Ovary (tissue), 9 donors: ENCODE measurements around the gene UCK2. TPM values are rescaled to one million over a fixed set of nuclear protein-coding genes. Genes with fewer than 3 reads are reported as not detected.

Source experiments
- DNase-seq, 5 donors: peaks; one replicate each; pipeline ENCODE4 v3.0.0-alpha.2; 2019 to 2020
- H3K27ac ChIP-seq, 2 donors: fragments of 200-600 bp; one replicate each; pipeline versions ENCODE4 v1.5.1 to v1.8.0; 2019 to 2022
- H3K27me3 ChIP-seq: fragments of 200-600 bp; one replicate; pipeline ENCODE4 v1.8.0; 2022
- H3K36me3 ChIP-seq: fragments of 200-600 bp; sonication (generic); one replicate; pipeline ENCODE4 v1.5.1; 2019
- H3K4me1 ChIP-seq: one replicate; pipeline ENCODE4 v1.8.1; 2013; ENCODE audit warnings: mild to moderate bottlenecking, moderate library complexity; ENCODE audit not compliant: insufficient read depth
- H3K4me3 ChIP-seq: fragments of 200-600 bp; sonication (generic); one replicate; pipeline ENCODE4 v1.5.1; 2017
- H3K9me3 ChIP-seq, 2 donors: fragments of 200-600 bp in 1 of 2; sonication (generic) in 1 of 2; one replicate each; pipeline versions ENCODE4 v1.5.1 to v1.8.1; 2013 to 2019; ENCODE audit warnings: mild to moderate bottlenecking in 1 of 2, moderate library complexity in 1 of 2
- EP300 ChIP-seq: sonication (generic); formaldehyde crosslinking; IDR thresholded peaks from one replicate; pipeline ENCODE4 v1.6.1; 2017; ENCODE audit warnings: antibody characterized with exemption
- POLR2A ChIP-seq: fragments of 450-650 bp; IDR thresholded peaks from one replicate; pipeline ENCODE4 v1.6.1; 2017; ENCODE audit warnings: antibody characterized with exemption, mild to moderate bottlenecking, moderate library complexity
- WGBS, 3 donors: extraction: QIAGEN DNeasy Blood & Tissue Kit in 1 of 3; methylation state at CpG; one replicate each; pipeline versions ENCODE4 v1.1.5 to v1.1.7; 2013 to 2017; 5-methylcytosine and 5-hydroxymethylcytosine counted together
- intact Hi-C, 4 donors: fragments of 100-400 bp; cut with DNase I; formaldehyde crosslinking; loops; one replicate each; pipeline versions ENCODE4 v1.11.0 to v1.15.1; 2022 to 2023
- polyA plus RNA-seq, 2 donors: library from polyadenylated mRNA; stranded (reverse); fragments of 200-250 nt in 1 of 2; fragments of 350-450 nt in 1 of 2; fragmentation: Illumina TruSeq in 1 of 2; extraction: RNeasy Lipid Tissue Mini Kit (QIAGEN cat#74804) in 1 of 2; gene quantifications; one replicate each; pipeline ENCODE4 v1.2.3, GENCODE V29; 2013 to 2014
- total RNA-seq, 7 donors: library from RNA; depleted of rRNA in 2 of 7; stranded (reverse); fragments of >200 nt in 2 of 7; fragmentation: NEBNext Ultra II Directional in 3 of 7; extraction: Animal tissue kit (Norgen Biotek cat#: 25700) in 3 of 7; gene quantifications; one replicate each; pipeline versions ENCODE4 v1.1.0 to v1.2.4, GENCODE V29; 2016 to 2023
- TF ChIP-seq, protein P1 (sequence below), 3 donors: fragments of 450-650 bp in 2 of 3; fragments of 200-600 bp in 1 of 3; IDR thresholded peaks; one replicate each; pipeline versions ENCODE4 v1.5.1 to v1.8.0; 2016 to 2022; ENCODE audit warnings: antibody characterized with exemption in 3 of 3, mild to moderate bottlenecking in 1 of 3
- donor health status: DM: no; HTN: no; CAD: no; lungs with moderate emphysema.
- donor health status: DM: no; HTN: no; CAD: no.
- donor health status: Bipolar disorder and iron deficiency.
- donor health status: DM: yes; HTN: yes; CAD: no.
- donor health status: DM: no; HTN: no; CAD: no.
- donor health status: DM: yes; HTN: yes; CAD: no.

The UCK2 gene
- total and polyA plus RNA-seq, 9 donors: 7.3 to 22.7 (median 16.4) TPM

DNA sequence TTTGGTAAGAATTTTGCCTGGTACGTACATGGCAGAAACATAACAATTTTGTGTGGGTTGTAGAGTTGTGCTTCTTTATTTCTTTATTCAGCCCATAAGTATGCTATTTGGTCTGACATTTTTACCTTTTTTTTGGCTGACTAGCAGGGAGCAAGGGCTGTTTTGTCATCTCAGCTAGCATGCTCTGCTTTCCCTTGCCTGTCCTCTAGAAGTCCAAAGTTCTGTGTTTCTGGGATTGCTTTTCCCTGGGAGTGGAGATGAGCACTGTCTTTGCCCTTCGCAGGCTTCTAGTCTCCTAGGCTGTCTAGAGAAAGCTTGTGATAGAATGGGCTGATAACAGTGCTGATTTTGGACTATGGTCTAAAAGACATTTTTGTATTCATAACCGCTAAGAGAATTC lies 7.5 kb downstream of the UCK2 start:
- Histone ChIP-seq H3K36me3 (no peaks in the 10 kb centered on the region), H3K27ac (no peak overlapping the region), H3K9me3 (no peaks in the 10 kb centered on the region), H3K4me1 (peaks cover 5% of the 10 kb centered on the region), H3K27me3 (no peaks in the 10 kb centered on the region), H3K4me3 (no peak overlapping the region)
- no peak for DNase-seq
- intact Hi-C loops: no loop called here
- WGBS, 3 donors: 97 to 100% (median 97%) methylated on average over 3 of the region's 3 CpGs
- TF ChIP-seq, protein P1, sequence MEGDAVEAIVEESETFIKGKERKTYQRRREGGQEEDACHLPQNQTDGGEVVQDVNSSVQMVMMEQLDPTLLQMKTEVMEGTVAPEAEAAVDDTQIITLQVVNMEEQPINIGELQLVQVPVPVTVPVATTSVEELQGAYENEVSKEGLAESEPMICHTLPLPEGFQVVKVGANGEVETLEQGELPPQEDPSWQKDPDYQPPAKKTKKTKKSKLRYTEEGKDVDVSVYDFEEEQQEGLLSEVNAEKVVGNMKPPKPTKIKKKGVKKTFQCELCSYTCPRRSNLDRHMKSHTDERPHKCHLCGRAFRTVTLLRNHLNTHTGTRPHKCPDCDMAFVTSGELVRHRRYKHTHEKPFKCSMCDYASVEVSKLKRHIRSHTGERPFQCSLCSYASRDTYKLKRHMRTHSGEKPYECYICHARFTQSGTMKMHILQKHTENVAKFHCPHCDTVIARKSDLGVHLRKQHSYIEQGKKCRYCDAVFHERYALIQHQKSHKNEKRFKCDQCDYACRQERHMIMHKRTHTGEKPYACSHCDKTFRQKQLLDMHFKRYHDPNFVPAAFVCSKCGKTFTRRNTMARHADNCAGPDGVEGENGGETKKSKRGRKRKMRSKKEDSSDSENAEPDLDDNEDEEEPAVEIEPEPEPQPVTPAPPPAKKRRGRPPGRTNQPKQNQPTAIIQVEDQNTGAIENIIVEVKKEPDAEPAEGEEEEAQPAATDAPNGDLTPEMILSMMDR (IDR thresholded peaks at IDR 0.05): no peak
- no peak for TF ChIP-seq POLR2A
- no peak for TF ChIP-seq EP300

DNA sequence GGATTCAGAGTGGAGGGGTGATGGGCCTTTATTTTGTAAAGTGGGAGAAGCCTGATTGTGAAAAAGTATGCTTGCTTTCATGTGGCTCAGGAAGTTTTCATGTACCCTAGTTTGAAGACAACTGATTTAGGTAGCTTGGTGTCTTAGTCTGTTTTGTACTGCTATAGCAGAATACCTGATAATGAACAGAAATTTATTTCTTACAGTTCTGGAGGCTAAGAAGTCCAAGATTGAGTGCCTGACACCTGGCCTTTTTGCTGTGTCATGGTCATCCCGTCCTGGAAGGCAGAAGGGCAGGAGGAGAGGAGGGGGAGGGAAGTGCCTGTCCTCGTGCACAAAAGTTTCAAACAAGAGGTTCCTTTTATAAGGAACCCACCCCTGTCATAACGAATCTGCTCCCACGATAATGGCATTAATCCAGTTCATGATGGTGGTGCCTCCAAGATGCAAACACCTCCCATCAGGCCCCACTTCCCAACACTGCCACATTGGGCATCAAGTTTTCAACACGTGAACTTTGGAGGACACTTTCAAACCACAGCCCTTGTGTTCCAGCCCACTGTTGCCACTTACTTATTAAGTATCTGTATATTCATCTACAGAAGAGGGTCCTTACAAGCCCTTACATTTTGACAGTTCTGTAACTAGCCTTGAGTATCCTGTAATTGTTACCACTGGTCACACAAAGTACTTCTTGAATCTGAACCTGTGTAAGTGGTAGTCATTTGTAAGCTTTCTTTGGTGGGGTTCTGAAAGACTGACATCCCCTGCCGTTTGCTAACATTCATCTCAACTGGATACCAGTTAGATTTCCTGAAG lies 9.5 kb downstream of the UCK2 start:
- intact Hi-C loops: no loop called here
- peaks cover 5% of the 10 kb centered on the region for H3K4me1 ChIP-seq
- H3K4me3 ChIP-seq: no peak overlapping the region
- H3K36me3 ChIP-seq: no peaks in the 10 kb centered on the region
- DNase-seq: no peak
- H3K27ac ChIP-seq: no peak overlapping the region
- no peaks in the 10 kb centered on the region for H3K9me3 ChIP-seq
- 63 to 69% (median 63%) methylated on average over 6 of the region's 6 CpGs for WGBS, 3 donors
- TF ChIP-seq EP300 (no peak), POLR2A (no peak)
- TF ChIP-seq, protein P1 (IDR thresholded peaks at IDR 0.05): no peak
- no peaks in the 10 kb centered on the region for H3K27me3 ChIP-seq

DNA sequence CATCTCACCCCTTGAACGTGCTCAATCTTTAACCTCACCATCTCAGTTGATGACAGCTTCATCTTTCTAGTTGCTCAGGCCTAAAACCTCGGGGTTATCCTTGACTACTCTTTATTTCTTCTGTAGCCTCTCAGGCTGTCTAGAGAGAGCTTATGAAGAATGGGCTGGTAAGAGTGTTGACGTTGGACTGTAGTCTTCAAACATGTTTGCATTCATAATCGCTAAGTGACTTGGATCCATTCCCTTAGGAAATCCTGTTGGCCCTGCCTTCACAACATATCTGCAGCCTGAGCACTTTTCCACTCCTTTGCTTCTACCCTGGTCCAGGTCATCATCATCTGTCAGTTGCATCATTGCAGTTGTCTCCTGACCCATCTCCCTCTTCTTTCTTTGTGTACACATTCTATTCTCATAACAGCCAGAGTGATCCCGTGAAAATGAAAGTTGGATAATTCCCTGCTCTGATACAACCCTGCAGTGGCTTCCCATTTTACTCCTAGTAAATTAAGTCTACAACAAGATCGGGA lies 10.5 kb downstream of the UCK2 start:
- intact Hi-C loops: no loop called here
- TF ChIP-seq POLR2A (no peak), EP300 (no peak)
- TF ChIP-seq, protein P1 (IDR thresholded peaks at IDR 0.05): no peak

DNA sequence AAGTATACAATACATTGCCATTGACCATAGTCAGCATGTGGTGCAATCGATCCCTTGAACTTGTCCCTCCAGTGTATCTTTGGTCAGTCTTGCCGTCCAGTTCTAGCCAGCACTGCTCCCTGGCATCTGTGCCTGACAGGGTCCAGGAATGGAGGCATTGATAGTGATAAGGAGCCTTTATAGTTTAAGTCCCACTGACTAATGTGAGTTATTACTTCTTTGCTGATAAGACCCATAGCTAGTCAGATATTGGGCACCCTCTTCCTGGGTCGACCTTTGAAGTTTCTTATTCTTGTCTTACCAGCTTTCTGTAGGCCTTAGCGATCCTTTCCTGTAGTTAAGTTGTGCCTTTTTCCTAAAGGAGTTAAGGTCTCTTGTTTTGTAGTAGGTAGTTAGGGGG lies 13.0 kb downstream of the UCK2 start:
- DNase-seq: no peak
- TF ChIP-seq POLR2A: no peak
- TF ChIP-seq EP300: no peak
- TF ChIP-seq, protein P1 (IDR thresholded peaks at IDR 0.05): no peak
- 86 to 91% (median 89%) methylated on average over 4 of the region's 4 CpGs for WGBS, 3 donors
- Histone ChIP-seq H3K36me3 (no peaks in the 10 kb centered on the region), H3K9me3 (no peaks in the 10 kb centered on the region), H3K4me3 (no peak overlapping the region), H3K4me1 (peaks cover 4% of the 10 kb centered on the region), H3K27me3 (no peaks in the 10 kb centered on the region), H3K27ac (no peak overlapping the region)
- intact Hi-C loops: no loop called here

More for the DNA sequence above, 10.5 kb downstream of the UCK2 start:
- DNase-seq: no peak
- Histone ChIP-seq H3K4me3 (no peak overlapping the region), H3K27me3 (no peaks in the 10 kb centered on the region), H3K27ac (no peak overlapping the region), H3K9me3 (no peaks in the 10 kb centered on the region), H3K4me1 (peaks cover 7% of the 10 kb centered on the region), H3K36me3 (no peaks in the 10 kb centered on the region)
- 58 to 68% (median 66%) methylated on average over 6 of the region's 6 CpGs for WGBS, 3 donors
